MM.1S (cell line): ENCODE results near the gene ALG9.

Experiments used
- DNase-seq: peaks from one replicate; pipeline ENCODE4 v3.0.0-alpha.2; 2015
- H2AFZ ChIP-seq: fragments of 300-600 bp; sonication (generic); 2 replicates; pipeline ENCODE4 v1.6.0; 2016; ENCODE audit warnings: antibody characterized with exemption, low read length
- H3F3A ChIP-seq: fragments of 300-600 bp; sonication (generic); 2 replicates; pipeline ENCODE4 v1.6.1; 2016; ENCODE audit warnings: mild to moderate bottlenecking, antibody characterized with exemption, low read length, moderate library complexity, mixed read lengths; ENCODE audit not compliant: insufficient read depth
- H3K27ac ChIP-seq: fragments of 300-600 bp; sonication (generic); 2 replicates; pipeline ENCODE4 v1.5.1; 2016; ENCODE audit warnings: mild to moderate bottlenecking, low read length
- H3K27me3 ChIP-seq: fragments of 300-600 bp; sonication (generic); replicated peaks from 2 replicates; pipeline ENCODE4 v1.6.0; 2016; ENCODE audit warnings: low read length; ENCODE audit not compliant: insufficient read depth
- H3K36me3 ChIP-seq: fragments of 300-600 bp; sonication (generic); replicated peaks from 2 replicates; pipeline ENCODE4 v1.6.1; 2016; ENCODE audit warnings: mild to moderate bottlenecking, low read length, mixed read lengths; ENCODE audit not compliant: insufficient read depth
- H3K4me1 ChIP-seq: fragments of 300-600 bp; sonication (generic); 2 replicates; pipeline ENCODE4 v1.6.1; 2016; ENCODE audit warnings: low read length, mixed read lengths
- H3K4me2 ChIP-seq: fragments of 300-600 bp; sonication (generic); 2 replicates; pipeline ENCODE4 v1.6.0; 2016; ENCODE audit warnings: low read depth, low read length
- H3K4me3 ChIP-seq: fragments of 300-600 bp; sonication (generic); 2 replicates; pipeline ENCODE4 v1.5.1; 2016; ENCODE audit warnings: low read length, mixed read lengths
- H3K79me2 ChIP-seq: fragments of 300-600 bp; sonication (generic); 2 replicates; pipeline ENCODE4 v1.6.1; 2016; ENCODE audit warnings: mixed run types, low read length, mixed read lengths
- H3K9ac ChIP-seq: fragments of 300-600 bp; sonication (generic); 2 replicates; pipeline ENCODE4 v1.6.1; 2016; ENCODE audit warnings: low read length, mixed read lengths
- H3K9me2 ChIP-seq: fragments of 300-600 bp; sonication (generic); replicated peaks from 2 replicates; pipeline ENCODE4 v1.6.1; 2016; ENCODE audit warnings: mild to moderate bottlenecking, low read length, mixed read lengths; ENCODE audit not compliant: insufficient read depth
- H3K9me3 ChIP-seq: fragments of 300-600 bp; sonication (generic); replicated peaks from 2 replicates; pipeline ENCODE4 v1.6.1; 2016; ENCODE audit warnings: mild to moderate bottlenecking, low read length, mixed read lengths; ENCODE audit not compliant: insufficient read depth
- H4K20me1 ChIP-seq: fragments of 300-600 bp; sonication (generic); 2 replicates; pipeline ENCODE4 v1.6.1; 2016; ENCODE audit warnings: mild to moderate bottlenecking, low read length, moderate library complexity, mixed read lengths; ENCODE audit not compliant: insufficient read depth
- CTCF ChIP-seq: fragments of 300-600 bp; sonication (generic); IDR thresholded peaks from 2 replicates; pipeline ENCODE4 v1.5.1; 2016; ENCODE audit warnings: antibody characterized with exemption, low read length, mixed read lengths
- EZH2 ChIP-seq: fragments of 300-600 bp; sonication (generic); optimal IDR thresholded peaks from 2 replicates; pipeline ENCODE3; 2017; ENCODE audit warnings: low read depth, mild to moderate bottlenecking, antibody characterized with exemption, low read length, mixed read lengths
- EZH2phosphoT487 ChIP-seq: fragments of 300-600 bp; sonication (generic); IDR thresholded peaks from 2 replicates; pipeline ENCODE4 v1.6.1; 2018; ENCODE audit warnings: antibody characterized with exemption, low read length

ALG9 gene

DNA sequence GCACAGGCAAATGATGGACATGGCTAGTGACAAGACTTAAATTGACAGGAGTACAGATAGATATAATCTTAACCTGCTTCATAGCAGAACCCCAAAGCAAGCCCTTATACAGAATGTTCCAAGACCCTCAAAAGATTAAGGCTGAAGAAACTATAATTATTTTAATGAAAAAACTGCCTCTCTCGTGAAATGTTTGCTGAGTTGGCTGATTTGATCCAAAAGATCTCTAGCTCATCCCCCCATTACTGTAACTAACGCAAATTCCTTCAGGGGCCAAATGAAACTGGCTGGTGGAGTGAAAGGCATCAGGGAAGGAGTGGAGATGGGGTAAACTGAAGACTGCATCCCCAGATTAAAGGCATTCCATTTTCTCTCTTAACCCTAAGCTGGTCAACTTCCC is 19.3 kb downstream of the ALG9 start:
- Histone ChIP-seq H3F3A (no peaks in the 10 kb centered on the region), H3K79me2 (no peaks in the 10 kb centered on the region), H3K4me3 (no peak overlapping the region), H3K9me3 (no peaks in the 10 kb centered on the region), H3K27ac (no peak overlapping the region), H3K36me3 (no peaks in the 10 kb centered on the region; the same call in 1 of the 2 replicates), H3K4me2 (no peak overlapping the region), H3K9me2 (no peaks in the 10 kb centered on the region), H2AFZ (no peak overlapping the region), H4K20me1 (no peaks in the 10 kb centered on the region), H3K27me3 (no peaks in the 10 kb centered on the region), H3K4me1 (no peaks in the 10 kb centered on the region), H3K9ac (no peak overlapping the region)
- no peak for TF ChIP-seq CTCF
- no peak for TF ChIP-seq EZH2
- no peak for TF ChIP-seq EZH2phosphoT487
- no peak for DNase-seq

GRCh38 chr11:111851636-111852035 is 19.7 kb downstream of the ALG9 start:
- no peaks in the 10 kb centered on the region; the same call in 1 of the 2 replicates for H3K36me3 ChIP-seq
- H3K27me3 ChIP-seq = no peaks in the 10 kb centered on the region
- H3K9ac ChIP-seq = no peak overlapping the region
- H2AFZ ChIP-seq = no peak overlapping the region
- H3K9me3 ChIP-seq = no peaks in the 10 kb centered on the region
- H3K4me2 ChIP-seq = no peak overlapping the region
- peak; percentile 32; the same call in 1 of the 2 replicates for TF ChIP-seq CTCF
- TF ChIP-seq EZH2phosphoT487 = no peak
- no peaks in the 10 kb centered on the region for H3K4me1 ChIP-seq
- no peaks in the 10 kb centered on the region for H3K79me2 ChIP-seq
- no peak overlapping the region for H3K27ac ChIP-seq
- H3K4me3 ChIP-seq = no peak overlapping the region
- H4K20me1 ChIP-seq = no peaks in the 10 kb centered on the region
- no peaks in the 10 kb centered on the region for H3F3A ChIP-seq
- H3K9me2 ChIP-seq = no peaks in the 10 kb centered on the region
- no peak for DNase-seq

- H2AFZ ChIP-seq = no peak overlapping the region
These were observed 20.3 kb downstream of the ALG9 start for GRCh38 chr11:111851067-111851466.

More at GRCh38 chr11:111851067-111851466, 20.3 kb downstream of the ALG9 start:
- Histone ChIP-seq H3K27ac (no peak overlapping the region), H3F3A (no peaks in the 10 kb centered on the region), H3K36me3 (no peaks in the 10 kb centered on the region; the same call in 1 of the 2 replicates), H3K4me3 (no peak overlapping the region), H3K9me2 (no peaks in the 10 kb centered on the region), H3K27me3 (no peaks in the 10 kb centered on the region), H4K20me1 (no peaks in the 10 kb centered on the region), H3K9me3 (no peaks in the 10 kb centered on the region), H3K9ac (no peak overlapping the region), H3K79me2 (no peaks in the 10 kb centered on the region), H3K4me2 (no peak overlapping the region), H3K4me1 (no peaks in the 10 kb centered on the region)
- no peak for TF ChIP-seq CTCF
- no peak for DNase-seq
